ENCODE results near the gene BTBD10. TPM values are rescaled to one million over a fixed set of nuclear protein-coding genes. Genes with fewer than 3 reads are reported as not detected.

BTBD10 gene
- polyA plus RNA-seq, 1 donor: 22.6 TPM

GRCh38 chr11:13475091-13475490 is 12.1 kb upstream of the BTBD10 start:
- Histone ChIP-seq H3K4me1 (ENCODE audit: control insufficient read depth, insufficient read depth, low read length) (no peaks in the 10 kb centered on the region), H3K9me3 (ENCODE audit: control insufficient read depth, low read depth, low read length) (no peaks in the 10 kb centered on the region), H3K4me3 (ENCODE audit: low read length) (no peak overlapping the region), H3K27ac (ENCODE audit: low read length) (no peak overlapping the region), H3K27me3 (ENCODE audit: control insufficient read depth, insufficient read depth, low read length) (peaks cover 4% of the 10 kb centered on the region), H3K36me3 (ENCODE audit: control insufficient read depth, insufficient read depth, low read length) (no peaks in the 10 kb centered on the region)
- DNase-seq: no peak
- 100% methylated on average over 1 of the region's 3 CpGs for whole genome bisulfite sequencing (ENCODE audit: insufficient coverage, low lambda C conversion rate)

GRCh38 chr11:13473013-13473722 is 10.1 kb upstream of the BTBD10 start:
- Histone ChIP-seq H3K27me3 (ENCODE audit: control insufficient read depth, insufficient read depth, low read length) (no peaks in the 10 kb centered on the region), H3K36me3 (ENCODE audit: control insufficient read depth, insufficient read depth, low read length) (no peaks in the 10 kb centered on the region), H3K9me3 (ENCODE audit: control insufficient read depth, low read depth, low read length) (no peaks in the 10 kb centered on the region), H3K4me3 (ENCODE audit: low read length) (no peak overlapping the region), H3K4me1 (ENCODE audit: control insufficient read depth, insufficient read depth, low read length) (no peaks in the 10 kb centered on the region), H3K27ac (ENCODE audit: low read length) (no peak overlapping the region)
- 71% methylated on average over 1 of the region's 3 CpGs for WGBS (ENCODE audit: insufficient coverage, low lambda C conversion rate)
- DNase-seq: no peak

- no peak for DNase-seq
- no peaks in the 10 kb centered on the region for H3K9me3 ChIP-seq (ENCODE audit: control insufficient read depth, low read depth, low read length)
- no peak overlapping the region for H3K27ac ChIP-seq (ENCODE audit: low read length)
- no peaks in the 10 kb centered on the region for H3K36me3 ChIP-seq (ENCODE audit: control insufficient read depth, insufficient read depth, low read length)
- H3K4me3 ChIP-seq (ENCODE audit: low read length): no peak overlapping the region
- 10% methylated on average over 2 of the region's 5 CpGs for WGBS (ENCODE audit: insufficient coverage, low lambda C conversion rate)
- peaks cover 5% of the 10 kb centered on the region for H3K4me1 ChIP-seq (ENCODE audit: control insufficient read depth, insufficient read depth, low read length)
- no peaks in the 10 kb centered on the region for H3K27me3 ChIP-seq (ENCODE audit: control insufficient read depth, insufficient read depth, low read length)
These were observed 5.7 kb upstream of the BTBD10 start for GRCh38 chr11:13468750-13469149.

- WGBS (ENCODE audit: insufficient coverage, low lambda C conversion rate): no CpG with 5 or more reads among the region's 6 CpGs
- Histone ChIP-seq H3K27me3 (ENCODE audit: control insufficient read depth, insufficient read depth, low read length) (no peaks in the 10 kb centered on the region), H3K4me1 (ENCODE audit: control insufficient read depth, insufficient read depth, low read length) (peaks cover 5% of the 10 kb centered on the region), H3K27ac (ENCODE audit: low read length) (no peak overlapping the region), H3K36me3 (ENCODE audit: control insufficient read depth, insufficient read depth, low read length) (no peaks in the 10 kb centered on the region), H3K9me3 (ENCODE audit: control insufficient read depth, low read depth, low read length) (no peaks in the 10 kb centered on the region), H3K4me3 (ENCODE audit: low read length) (no peak overlapping the region)
- peak in 1 of 2 donors; percentile 27 for DNase-seq
These were observed 2.9 kb upstream of the BTBD10 start for GRCh38 chr11:13465909-13466371.

- Histone ChIP-seq H3K4me3 (ENCODE audit: low read length) (peak overlapping the region; percentile 98), H3K27ac (ENCODE audit: low read length) (peak overlapping the region; percentile 94), H3K4me1 (ENCODE audit: control insufficient read depth, insufficient read depth, low read length) (peaks cover 5% of the 10 kb centered on the region), H3K9me3 (ENCODE audit: control insufficient read depth, low read depth, low read length) (no peaks in the 10 kb centered on the region), H3K36me3 (ENCODE audit: control insufficient read depth, insufficient read depth, low read length) (peaks cover 3% of the 10 kb centered on the region), H3K27me3 (ENCODE audit: control insufficient read depth, insufficient read depth, low read length) (no peaks in the 10 kb centered on the region)
- WGBS (ENCODE audit: insufficient coverage, low lambda C conversion rate): 100% methylated on average over 1 of the region's 12 CpGs
- peak in 1 of 2 donors; percentile 23 for DNase-seq
These were observed 813 bp upstream of the BTBD10 start for GRCh38 chr11:13463779-13464290.

- Histone ChIP-seq H3K4me3 (ENCODE audit: low read length) (peak overlapping the region; percentile 98), H3K27ac (ENCODE audit: low read length) (peak overlapping the region; percentile 94), H3K27me3 (ENCODE audit: control insufficient read depth, insufficient read depth, low read length) (no peaks in the 10 kb centered on the region), H3K4me1 (ENCODE audit: control insufficient read depth, insufficient read depth, low read length) (peaks cover 5% of the 10 kb centered on the region), H3K36me3 (ENCODE audit: control insufficient read depth, insufficient read depth, low read length) (peaks cover 3% of the 10 kb centered on the region), H3K9me3 (ENCODE audit: control insufficient read depth, low read depth, low read length) (no peaks in the 10 kb centered on the region)
- no CpG with 5 or more reads among the region's 18 CpGs for WGBS (ENCODE audit: insufficient coverage, low lambda C conversion rate)
- DNase-seq: peak; percentile 34 to 74
These were observed 616 bp downstream of the BTBD10 start for GRCh38 chr11:13462311-13462900.

GRCh38 chr11:13461291-13461690 is 1.7 kb downstream of the BTBD10 start:
- no peak for DNase-seq
- no peaks in the 10 kb centered on the region for H3K27me3 ChIP-seq (ENCODE audit: control insufficient read depth, insufficient read depth, low read length)
- peaks cover 5% of the 10 kb centered on the region for H3K4me1 ChIP-seq (ENCODE audit: control insufficient read depth, insufficient read depth, low read length)
- H3K27ac ChIP-seq (ENCODE audit: low read length): no peak overlapping the region
- H3K9me3 ChIP-seq (ENCODE audit: control insufficient read depth, low read depth, low read length): no peaks in the 10 kb centered on the region
- 100% methylated on average over 2 of the region's 3 CpGs for WGBS (ENCODE audit: insufficient coverage, low lambda C conversion rate)
- no peak overlapping the region for H3K4me3 ChIP-seq (ENCODE audit: low read length)
- H3K36me3 ChIP-seq (ENCODE audit: control insufficient read depth, insufficient read depth, low read length): peaks cover 3% of the 10 kb centered on the region

GRCh38 chr11:13450832-13451397 is 12.1 kb downstream of the BTBD10 start:
- no CpG with 5 or more reads among the region's 2 CpGs for WGBS (ENCODE audit: insufficient coverage, low lambda C conversion rate)
- DNase-seq: no peak
- Histone ChIP-seq H3K9me3 (ENCODE audit: control insufficient read depth, low read depth, low read length) (no peaks in the 10 kb centered on the region), H3K27me3 (ENCODE audit: control insufficient read depth, insufficient read depth, low read length) (no peaks in the 10 kb centered on the region), H3K4me1 (ENCODE audit: control insufficient read depth, insufficient read depth, low read length) (no peaks in the 10 kb centered on the region), H3K27ac (ENCODE audit: low read length) (no peak overlapping the region), H3K36me3 (ENCODE audit: control insufficient read depth, insufficient read depth, low read length) (no peaks in the 10 kb centered on the region), H3K4me3 (ENCODE audit: low read length) (no peak overlapping the region)

GRCh38 chr11:13449522-13449921 is 13.5 kb downstream of the BTBD10 start:
- no peak for DNase-seq
- H3K36me3 ChIP-seq (ENCODE audit: control insufficient read depth, insufficient read depth, low read length): no peaks in the 10 kb centered on the region
- no peaks in the 10 kb centered on the region for H3K9me3 ChIP-seq (ENCODE audit: control insufficient read depth, low read depth, low read length)
- H3K4me3 ChIP-seq (ENCODE audit: low read length): no peak overlapping the region
- no peak overlapping the region for H3K27ac ChIP-seq (ENCODE audit: low read length)
- WGBS (ENCODE audit: insufficient coverage, low lambda C conversion rate): no CpG with 5 or more reads among the region's 1 CpG
- H3K4me1 ChIP-seq (ENCODE audit: control insufficient read depth, insufficient read depth, low read length): no peaks in the 10 kb centered on the region
- H3K27me3 ChIP-seq (ENCODE audit: control insufficient read depth, insufficient read depth, low read length): no peaks in the 10 kb centered on the region

- H3K36me3 ChIP-seq (ENCODE audit: control insufficient read depth, insufficient read depth, low read length): no peaks in the 10 kb centered on the region
- H3K27ac ChIP-seq (ENCODE audit: low read length): no peak overlapping the region
- no peaks in the 10 kb centered on the region for H3K4me1 ChIP-seq (ENCODE audit: control insufficient read depth, insufficient read depth, low read length)
- no peak for DNase-seq
- WGBS (ENCODE audit: insufficient coverage, low lambda C conversion rate): 100% methylated on average over 1 of the region's 2 CpGs
- no peaks in the 10 kb centered on the region for H3K27me3 ChIP-seq (ENCODE audit: control insufficient read depth, insufficient read depth, low read length)
- H3K9me3 ChIP-seq (ENCODE audit: control insufficient read depth, low read depth, low read length): no peaks in the 10 kb centered on the region
- H3K4me3 ChIP-seq (ENCODE audit: low read length): no peak overlapping the region
These were observed 14.1 kb downstream of the BTBD10 start for GRCh38 chr11:13448876-13449275.

All from large intestine (tissue), 3 donors.